HCT116 (cell line): ENCODE results near the gene ZC2HC1C. TPM values are rescaled to one million over a fixed set of nuclear protein-coding genes. Genes with fewer than 3 reads are reported as not detected.

ENCODE experiments used
- ATAC-seq: fragments of 200-7000 bp; cut with Tn5 transposase; 2 replicates; pipeline ENCODE4 v1.9.1; 2020; ENCODE audit warnings: mild to moderate bottlenecking, moderate library complexity
- BruUV-seq: library from RNA; stranded (reverse); fragments of 400-500 nt; replicated peaks from 2 replicates; lab custom pipeline; 2021; lab: Mats Ljungman, UMichigan
- CTCF ChIA-PET: fragments of 300-600 bp; sonication (Branson Sonifier 250); formaldehyde crosslinking; loops from one replicate; lab custom pipeline; 2021; ENCODE audit warnings: antibody characterized with exemption; lab: Charles Lee
- POLR2A ChIA-PET: fragments of 300-600, 350-600 bp; sonication (Branson Sonifier 250); formaldehyde crosslinking; loops from one replicate; lab custom pipeline; 2021; ENCODE audit warnings: antibody characterized with exemption; lab: Charles Lee
- RAD21 ChIA-PET, 2 experiments: fragments of 300-600 bp; sonication (Branson Sonifier 250); formaldehyde crosslinking; loops; one replicate each; lab custom pipeline; 2023; ENCODE audit warnings: low total read pairs in 2 of 2; ENCODE audit not compliant: uncharacterized antibody in 2 of 2, unreplicated experiment in 2 of 2, low non-redundant PET in 1 of 2; lab: Charles Lee
- DNase-seq: peaks from one replicate; pipeline ENCODE4 v3.0.0-alpha.2; 2010; ENCODE audit warnings: low read depth, low spot score
- H2AFZ ChIP-seq: fragments of 200-600 bp; shearing (Covaris generic), sonication (generic); 2 replicates; pipeline ENCODE4 v1.6.1; 2017; ENCODE audit warnings: low read depth, mixed run types, mixed read lengths, antibody characterized with exemption, low read length; ENCODE audit not compliant: poor library complexity, severe bottlenecking
- H3K27ac ChIP-seq: 2 replicates; pipeline ENCODE4 v1.5.1; 2012; ENCODE audit warnings: low read depth, low read length
- H3K27me3 ChIP-seq: fragments of 200-600 bp; sonication (generic); 2 replicates; pipeline ENCODE4 v1.6.1; 2016; ENCODE audit warnings: mixed run types, low read length, mixed read lengths; ENCODE audit not compliant: insufficient read depth
- H3K36me3 ChIP-seq, 2 experiments: fragments of 200-500 bp in 1 of 2; fragments of 200-600 bp in 1 of 2; sonication (Bioruptor generic) in 1 of 2; sonication (generic) in 1 of 2; 2 replicates each; pipeline versions ENCODE4 v1.5.1 to v1.6.1; 2014 to 2016; ENCODE audit warnings: low read length in 2 of 2, inconsistent platforms in 1 of 2, mixed read lengths in 1 of 2, mixed run types in 1 of 2; ENCODE audit not compliant: insufficient read depth in 2 of 2, control insufficient read depth in 1 of 2
- H3K4me1 ChIP-seq, 2 experiments: fragments of 200-600 bp in 1 of 2; sonication (generic) in 1 of 2; 2 replicates each; pipeline versions ENCODE4 v1.5.1 to v1.6.1; 2012 to 2017; ENCODE audit warnings: low read length in 2 of 2, inconsistent platforms in 1 of 2, mild to moderate bottlenecking in 1 of 2, mixed read lengths in 1 of 2, mixed run types in 1 of 2, moderate library complexity in 1 of 2; ENCODE audit not compliant: insufficient read depth in 2 of 2, control insufficient read depth in 1 of 2
- H3K4me2 ChIP-seq: fragments of 200-600 bp; sonication (generic); 2 replicates; pipeline ENCODE4 v1.6.1; 2017; ENCODE audit warnings: mixed run types, low read length, mixed read lengths
- H3K4me3 ChIP-seq, 2 experiments: fragments of 200-600 bp in 1 of 2; sonication (generic) in 1 of 2; replicated peaks in 1 of 2; 2 replicates each; pipeline ENCODE4 v1.5.1; 2011 to 2016; ENCODE audit warnings: low read length in 2 of 2, control low read depth in 1 of 2, low read depth in 1 of 2, mild to moderate bottlenecking in 1 of 2, mixed read lengths in 1 of 2, mixed run types in 1 of 2
- H3K79me2 ChIP-seq: fragments of 200-600 bp; sonication (generic); 2 replicates; pipeline ENCODE4 v1.6.1; 2017; ENCODE audit warnings: mild to moderate bottlenecking, mixed run types, low read length, moderate library complexity, mixed read lengths; ENCODE audit not compliant: insufficient read depth
- H3K9ac ChIP-seq: fragments of 200-600 bp; sonication (generic); 2 replicates; pipeline ENCODE4 v1.6.1; 2016; ENCODE audit warnings: low read length, mixed read lengths
- H3K9me2 ChIP-seq: fragments of 200-600 bp; sonication (generic), shearing (Covaris generic); 2 replicates; pipeline ENCODE4 v1.6.1; 2017; ENCODE audit warnings: mixed run types, mild to moderate bottlenecking, moderate library complexity; ENCODE audit not compliant: insufficient read depth
- H3K9me3 ChIP-seq, 2 experiments: fragments of 200-500 bp in 1 of 2; fragments of 200-600 bp in 1 of 2; sonication (Bioruptor generic) in 1 of 2; sonication (generic) in 1 of 2; 2 replicates each; pipeline ENCODE4 v1.6.1; 2014 to 2017; ENCODE audit warnings: low read length in 2 of 2, mixed read lengths in 2 of 2, inconsistent platforms in 1 of 2, low read depth in 1 of 2, mild to moderate bottlenecking in 1 of 2, mixed run types in 1 of 2, moderate library complexity in 1 of 2; ENCODE audit not compliant: control insufficient read depth in 1 of 2, insufficient read depth in 1 of 2
- H4K20me1 ChIP-seq: fragments of 200-600 bp; sonication (generic), shearing (Covaris generic); 2 replicates; pipeline ENCODE4 v1.6.1; 2017; ENCODE audit warnings: mixed run types, mild to moderate bottlenecking, moderate library complexity; ENCODE audit not compliant: insufficient read depth
- CEBPB ChIP-seq: IDR thresholded peaks from 2 replicates; pipeline ENCODE4 v1.6.1; 2012; ENCODE audit warnings: low read depth
- EGR1 ChIP-seq: IDR thresholded peaks from 2 replicates; pipeline ENCODE4 v1.6.1; 2012; ENCODE audit warnings: low read depth
- EZH2phosphoT487 ChIP-seq: fragments of 200-600 bp; IDR thresholded peaks from 2 replicates; pipeline ENCODE4 v1.6.1; 2018; ENCODE audit warnings: antibody characterized with exemption, borderline replicate concordance
- JUND ChIP-seq: IDR thresholded peaks from 2 replicates; pipeline ENCODE4 v1.6.1; 2012
- POLR2A ChIP-seq: IDR thresholded peaks from 2 replicates; pipeline ENCODE4 v1.7.0; 2011; ENCODE audit warnings: borderline replicate concordance; ENCODE audit not compliant: insufficient read depth, insufficient read length; ENCODE audit errors: extremely low read depth
- POLR2AphosphoS5 ChIP-seq: IDR thresholded peaks from 2 replicates; pipeline ENCODE4 v1.6.1; 2011; ENCODE audit warnings: mild to moderate bottlenecking, low read depth, low read length, moderate library complexity
- RAD21 ChIP-seq: IDR thresholded peaks from 2 replicates; pipeline ENCODE4 v1.6.1; 2012; ENCODE audit warnings: low read depth, mild to moderate bottlenecking
- SIN3A ChIP-seq: IDR thresholded peaks from 2 replicates; pipeline ENCODE4 v1.6.1; 2012; ENCODE audit warnings: low read depth
- SP1 ChIP-seq: IDR thresholded peaks from 2 replicates; pipeline ENCODE4 v1.6.1; 2012; ENCODE audit warnings: low read depth
- TCF7L2 ChIP-seq: IDR thresholded peaks from 2 replicates; pipeline ENCODE4 v1.7.0; 2011; ENCODE audit warnings: borderline replicate concordance, inconsistent platforms; ENCODE audit not compliant: insufficient read depth, insufficient read length; ENCODE audit errors: extremely low read depth
- YY1 ChIP-seq: IDR thresholded peaks from 2 replicates; pipeline ENCODE4 v1.6.1; 2011; ENCODE audit warnings: low read length, low read depth, moderate library complexity, mild to moderate bottlenecking; ENCODE audit not compliant: insufficient replicate concordance; ENCODE audit errors: extremely low read depth
- ZFX ChIP-seq: fragments of 450-650 bp; IDR thresholded peaks from 2 replicates; pipeline ENCODE4 v1.6.1; 2017
- intact Hi-C: fragments of 100-400 bp; cut with micrococcal nuclease; formaldehyde crosslinking; loops from 2 replicates; pipeline ENCODE4 v1.10.0; 2022
- total RNA-seq: library from RNA; stranded (reverse); gene quantifications from one replicate; pipeline ENCODE4 v1.2.1, GENCODE V29; 2021; ENCODE audit not compliant: unreplicated experiment
- TF ChIP-seq, protein P1 (sequence below): IDR thresholded peaks from 2 replicates; pipeline ENCODE4 v1.6.1; 2012
- TF ChIP-seq, protein P2 (sequence below): IDR thresholded peaks from 2 replicates; pipeline ENCODE4 v1.6.1; 2012; ENCODE audit warnings: low read depth
- TF ChIP-seq, protein P3 (sequence below): IDR thresholded peaks from 2 replicates; pipeline ENCODE4 v1.6.1; 2012
- TF ChIP-seq, protein P4 (sequence below): IDR thresholded peaks from 2 replicates; pipeline ENCODE4 v1.6.1; 2011; ENCODE audit warnings: mild to moderate bottlenecking, low read length, moderate library complexity; ENCODE audit not compliant: insufficient replicate concordance; ENCODE audit errors: extremely low read depth

Gene ZC2HC1C
- total RNA-seq, 1 experiment from 2014 or later = 0.98 TPM

DNA sequence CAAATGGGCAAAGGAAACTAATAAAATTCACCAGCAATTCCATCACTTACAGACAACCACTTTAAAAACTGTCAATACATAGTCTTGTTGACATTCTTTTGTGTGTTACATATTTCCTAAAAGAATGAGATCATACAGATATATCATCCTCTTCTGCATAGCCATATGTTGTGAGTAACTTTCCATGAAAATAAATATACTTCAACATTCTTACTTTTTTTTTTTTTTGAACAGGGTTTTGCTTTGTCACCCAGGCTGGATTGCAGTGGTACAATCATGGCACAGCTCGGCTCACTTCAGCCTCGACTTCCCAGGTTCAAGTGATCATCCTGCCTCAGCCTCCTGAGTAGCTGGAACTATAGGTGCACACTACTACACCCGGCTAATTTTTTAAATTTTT lies 20.9 kb downstream of the ZC2HC1C start:
- ChIA-PET CTCF (interaction anchor here (1.1 to 4.4 kb wide), 2 partner anchors 145 to 229 kb away, joined by 3 to 27 read pairs; no protein-coding TSS in a partner anchor), POLR2A (no interaction called here), RAD21 (no interaction called here)
- H3K27me3 ChIP-seq = no peaks in the 10 kb centered on the region
- no peaks in the 10 kb centered on the region for H3K9me2 ChIP-seq
- no peak overlapping the region for H3K4me3 ChIP-seq
- H3K27ac ChIP-seq = no peak overlapping the region
- H3K36me3 ChIP-seq = peaks cover 29 to 44% of the 10 kb centered on the region in 2 experiments
- intact Hi-C loops = no loop called here
- H3K4me2 ChIP-seq = no peak overlapping the region
- no peak for TF ChIP-seq CEBPB
- no peak for TF ChIP-seq YY1
- TF ChIP-seq SP1 = no peak
- TF ChIP-seq, protein P1, sequence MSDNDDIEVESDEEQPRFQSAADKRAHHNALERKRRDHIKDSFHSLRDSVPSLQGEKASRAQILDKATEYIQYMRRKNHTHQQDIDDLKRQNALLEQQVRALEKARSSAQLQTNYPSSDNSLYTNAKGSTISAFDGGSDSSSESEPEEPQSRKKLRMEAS = no peak
- no peak for TF ChIP-seq POLR2A
- no peak for TF ChIP-seq JUND
- TF ChIP-seq ZFX = no peak
- TF ChIP-seq TCF7L2 = no peak
- TF ChIP-seq EGR1 = no peak
- no peak for TF ChIP-seq POLR2AphosphoS5
- TF ChIP-seq, protein P2, sequence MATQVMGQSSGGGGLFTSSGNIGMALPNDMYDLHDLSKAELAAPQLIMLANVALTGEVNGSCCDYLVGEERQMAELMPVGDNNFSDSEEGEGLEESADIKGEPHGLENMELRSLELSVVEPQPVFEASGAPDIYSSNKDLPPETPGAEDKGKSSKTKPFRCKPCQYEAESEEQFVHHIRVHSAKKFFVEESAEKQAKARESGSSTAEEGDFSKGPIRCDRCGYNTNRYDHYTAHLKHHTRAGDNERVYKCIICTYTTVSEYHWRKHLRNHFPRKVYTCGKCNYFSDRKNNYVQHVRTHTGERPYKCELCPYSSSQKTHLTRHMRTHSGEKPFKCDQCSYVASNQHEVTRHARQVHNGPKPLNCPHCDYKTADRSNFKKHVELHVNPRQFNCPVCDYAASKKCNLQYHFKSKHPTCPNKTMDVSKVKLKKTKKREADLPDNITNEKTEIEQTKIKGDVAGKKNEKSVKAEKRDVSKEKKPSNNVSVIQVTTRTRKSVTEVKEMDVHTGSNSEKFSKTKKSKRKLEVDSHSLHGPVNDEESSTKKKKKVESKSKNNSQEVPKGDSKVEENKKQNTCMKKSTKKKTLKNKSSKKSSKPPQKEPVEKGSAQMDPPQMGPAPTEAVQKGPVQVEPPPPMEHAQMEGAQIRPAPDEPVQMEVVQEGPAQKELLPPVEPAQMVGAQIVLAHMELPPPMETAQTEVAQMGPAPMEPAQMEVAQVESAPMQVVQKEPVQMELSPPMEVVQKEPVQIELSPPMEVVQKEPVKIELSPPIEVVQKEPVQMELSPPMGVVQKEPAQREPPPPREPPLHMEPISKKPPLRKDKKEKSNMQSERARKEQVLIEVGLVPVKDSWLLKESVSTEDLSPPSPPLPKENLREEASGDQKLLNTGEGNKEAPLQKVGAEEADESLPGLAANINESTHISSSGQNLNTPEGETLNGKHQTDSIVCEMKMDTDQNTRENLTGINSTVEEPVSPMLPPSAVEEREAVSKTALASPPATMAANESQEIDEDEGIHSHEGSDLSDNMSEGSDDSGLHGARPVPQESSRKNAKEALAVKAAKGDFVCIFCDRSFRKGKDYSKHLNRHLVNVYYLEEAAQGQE = no peak
- TF ChIP-seq SIN3A = no peak
- TF ChIP-seq EZH2phosphoT487 = no peak
- TF ChIP-seq, protein P3, sequence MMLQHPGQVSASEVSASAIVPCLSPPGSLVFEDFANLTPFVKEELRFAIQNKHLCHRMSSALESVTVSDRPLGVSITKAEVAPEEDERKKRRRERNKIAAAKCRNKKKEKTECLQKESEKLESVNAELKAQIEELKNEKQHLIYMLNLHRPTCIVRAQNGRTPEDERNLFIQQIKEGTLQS = no peak
- TF ChIP-seq RAD21 = no peak
- TF ChIP-seq, protein P4, sequence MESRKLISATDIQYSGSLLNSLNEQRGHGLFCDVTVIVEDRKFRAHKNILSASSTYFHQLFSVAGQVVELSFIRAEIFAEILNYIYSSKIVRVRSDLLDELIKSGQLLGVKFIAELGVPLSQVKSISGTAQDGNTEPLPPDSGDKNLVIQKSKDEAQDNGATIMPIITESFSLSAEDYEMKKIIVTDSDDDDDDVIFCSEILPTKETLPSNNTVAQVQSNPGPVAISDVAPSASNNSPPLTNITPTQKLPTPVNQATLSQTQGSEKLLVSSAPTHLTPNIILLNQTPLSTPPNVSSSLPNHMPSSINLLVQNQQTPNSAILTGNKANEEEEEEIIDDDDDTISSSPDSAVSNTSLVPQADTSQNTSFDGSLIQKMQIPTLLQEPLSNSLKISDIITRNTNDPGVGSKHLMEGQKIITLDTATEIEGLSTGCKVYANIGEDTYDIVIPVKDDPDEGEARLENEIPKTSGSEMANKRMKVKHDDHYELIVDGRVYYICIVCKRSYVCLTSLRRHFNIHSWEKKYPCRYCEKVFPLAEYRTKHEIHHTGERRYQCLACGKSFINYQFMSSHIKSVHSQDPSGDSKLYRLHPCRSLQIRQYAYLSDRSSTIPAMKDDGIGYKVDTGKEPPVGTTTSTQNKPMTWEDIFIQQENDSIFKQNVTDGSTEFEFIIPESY = no peak
- BruUV-seq = no TSS peak
- DNase-seq (no peak), ATAC-seq (no peak)
- H2AFZ ChIP-seq = no peak overlapping the region
- no peaks in the 10 kb centered on the region for H4K20me1 ChIP-seq
- no peak overlapping the region for H3K9ac ChIP-seq
- no peaks in the 10 kb centered on the region for H3K4me1 ChIP-seq
- no peaks in the 10 kb centered on the region for H3K9me3 ChIP-seq
- H3K79me2 ChIP-seq = no peaks in the 10 kb centered on the region
